ENCODE data around the gene NOTCH1.

The NOTCH1 gene

GRCh38 chr9:136474021-136474640 is 71.7 kb downstream of the NOTCH1 start:
- H3K27me3 Mint-ChIP-seq (ENCODE audit: low read depth) = no peaks in the 10 kb centered on the region
- no peaks in the 10 kb centered on the region for H3K4me1 Mint-ChIP-seq
- TF ChIP-seq CTCF (IDR thresholded peaks at IDR 0.05; ENCODE audit: unreplicated experiment in 3 of 3) = no peak
- H3K4me3 Mint-ChIP-seq = no peak overlapping the region
- H3K36me3 Mint-ChIP-seq (ENCODE audit: low read depth) = peaks cover 43% of the 10 kb centered on the region
- H3K9me3 Mint-ChIP-seq = no peaks in the 10 kb centered on the region
- H3K27ac Mint-ChIP-seq = no peak overlapping the region

- no peaks in the 10 kb centered on the region for H3K27me3 Mint-ChIP-seq (ENCODE audit: low read depth)
Observed at GRCh38 chr9:136473354-136473721, 72.5 kb downstream of the NOTCH1 start.

GRCh38 chr9:136472640-136473353 is 73.1 kb downstream of the NOTCH1 start:
- peaks cover 38% of the 10 kb centered on the region for H3K36me3 Mint-ChIP-seq (ENCODE audit: low read depth)
- H3K4me3 Mint-ChIP-seq = no peak overlapping the region
- no peak overlapping the region for H3K27ac Mint-ChIP-seq

More at GRCh38 chr9:136473354-136473721, 72.5 kb downstream of the NOTCH1 start:
- no peaks in the 10 kb centered on the region for H3K9me3 Mint-ChIP-seq
- H3K27ac Mint-ChIP-seq = no peak overlapping the region
- peaks cover 40% of the 10 kb centered on the region for H3K36me3 Mint-ChIP-seq (ENCODE audit: low read depth)
- no peaks in the 10 kb centered on the region for H3K4me1 Mint-ChIP-seq
- no peak overlapping the region for H3K4me3 Mint-ChIP-seq
- no peak for TF ChIP-seq CTCF (IDR thresholded peaks at IDR 0.05; ENCODE audit: unreplicated experiment in 3 of 3)

GRCh38 chr9:136471802-136472487 is 73.9 kb downstream of the NOTCH1 start:
- Mint-ChIP-seq H3K4me3 (no peak overlapping the region), H3K4me1 (no peaks in the 10 kb centered on the region), H3K27me3 (ENCODE audit: low read depth) (no peaks in the 10 kb centered on the region), H3K27ac (no peak overlapping the region), H3K9me3 (no peaks in the 10 kb centered on the region), H3K36me3 (ENCODE audit: low read depth) (peaks cover 33% of the 10 kb centered on the region)
- no peak for TF ChIP-seq CTCF (IDR thresholded peaks at IDR 0.05; ENCODE audit: unreplicated experiment in 3 of 3)

More at GRCh38 chr9:136472640-136473353, 73.1 kb downstream of the NOTCH1 start:
- Mint-ChIP-seq H3K9me3 (no peaks in the 10 kb centered on the region), H3K27me3 (ENCODE audit: low read depth) (no peaks in the 10 kb centered on the region), H3K4me1 (no peaks in the 10 kb centered on the region)
- TF ChIP-seq CTCF (IDR thresholded peaks at IDR 0.05; ENCODE audit: unreplicated experiment in 3 of 3) = no peak

- Mint-ChIP-seq H3K4me3 (no peak overlapping the region), H3K27me3 (ENCODE audit: low read depth) (no peaks in the 10 kb centered on the region), H3K9me3 (no peaks in the 10 kb centered on the region), H3K36me3 (ENCODE audit: low read depth) (peaks cover 42% of the 10 kb centered on the region), H3K4me1 (no peaks in the 10 kb centered on the region), H3K27ac (peak overlapping the region in 2 of 3 experiments; percentile 59 to 89)
- TF ChIP-seq CTCF (IDR thresholded peaks at IDR 0.05; ENCODE audit: unreplicated experiment in 3 of 3) = no peak
Observed at GRCh38 chr9:136470792-136471469, 74.9 kb downstream of the NOTCH1 start.

Data from nephron (organoid).